Esophagus muscularis mucosa (tissue), 4 donors: ENCODE measurements around the gene CYSRT1. TPM values are rescaled to one million over a fixed set of nuclear protein-coding genes. Genes with fewer than 3 reads are reported as not detected.

Source experiments
- DNase-seq: peaks from one replicate; pipeline ENCODE4 v3.0.0-alpha.2; 2017; ENCODE audit errors: extremely low spot score
- H3K27ac ChIP-seq, 4 donors: fragments of 200-600 bp; sonication (generic); replicated peaks in 1 of 4; 1 replicate in 3 of 4; 2 replicates in 1 of 4; pipeline ENCODE4 v1.5.1; 2016 to 2019; ENCODE audit warnings: mild to moderate bottlenecking in 1 of 4
- H3K27me3 ChIP-seq, 4 donors: fragments of 200-600 bp; sonication (generic); one replicate each; pipeline versions ENCODE4 v1.5.1 to v1.6.0; 2016 to 2019
- H3K36me3 ChIP-seq, 4 donors: fragments of 200-600 bp; sonication (generic); one replicate each; pipeline ENCODE4 v1.5.1; 2016 to 2019
- H3K4me1 ChIP-seq, 4 donors: fragments of 200-600 bp; sonication (generic); one replicate each; pipeline ENCODE4 v1.5.1; 2016 to 2019
- H3K4me3 ChIP-seq, 4 donors: fragments of 200-600 bp; sonication (generic); 1 replicate in 2 of 4; 2 replicates in 2 of 4; pipeline ENCODE4 v1.5.1; 2016 to 2019; ENCODE audit warnings: mild to moderate bottlenecking in 4 of 4, moderate library complexity in 1 of 4
- H3K9me3 ChIP-seq, 4 donors: fragments of 200-600 bp; sonication (generic); 1 replicate in 3 of 4; 2 replicates in 1 of 4; pipeline ENCODE4 v1.5.1; 2016 to 2019
- EP300 ChIP-seq: sonication (generic); formaldehyde crosslinking; IDR thresholded peaks from one replicate; pipeline ENCODE4 v1.6.1; 2017; ENCODE audit warnings: antibody characterized with exemption
- POLR2A ChIP-seq: fragments of 450-650 bp; IDR thresholded peaks from one replicate; pipeline ENCODE4 v1.6.1; 2017; ENCODE audit warnings: antibody characterized with exemption, moderate library complexity, mild to moderate bottlenecking, low read depth
- POLR2AphosphoS5 ChIP-seq, 2 donors: sonication (generic); formaldehyde crosslinking; IDR thresholded peaks; one replicate each; pipeline ENCODE4 v1.6.1; 2017; ENCODE audit warnings: antibody characterized with exemption in 2 of 2
- WGBS: methylation state at CpG from one replicate; pipeline ENCODE4 v1.1.5; 2018; 5-methylcytosine and 5-hydroxymethylcytosine counted together
- intact Hi-C: fragments of 100-400 bp; cut with DNase I; formaldehyde crosslinking; loops from one replicate; pipeline ENCODE4 v1.15.1; 2023
- total RNA-seq, 4 donors: library from RNA; depleted of rRNA; stranded (reverse); fragments of >200 nt; gene quantifications; one replicate each; pipeline versions ENCODE4 v1.1.0 to v1.2.1, GENCODE V29; 2016
- TF ChIP-seq, protein P1 (sequence below), 3 experiments: fragments of 200-600 bp in 2 of 3; fragments of 450-650 bp in 1 of 3; sonication (generic) in 2 of 3; IDR thresholded peaks; one replicate each; pipeline ENCODE4 v1.5.1; 2017 to 2019; ENCODE audit warnings: antibody characterized with exemption in 3 of 3, mild to moderate bottlenecking in 2 of 3, moderate library complexity in 1 of 3

The CYSRT1 gene
- total RNA-seq, 4 donors from 2014 or later = 0.33 to 0.45 (median 0.40) TPM; not detected in 1

DNA sequence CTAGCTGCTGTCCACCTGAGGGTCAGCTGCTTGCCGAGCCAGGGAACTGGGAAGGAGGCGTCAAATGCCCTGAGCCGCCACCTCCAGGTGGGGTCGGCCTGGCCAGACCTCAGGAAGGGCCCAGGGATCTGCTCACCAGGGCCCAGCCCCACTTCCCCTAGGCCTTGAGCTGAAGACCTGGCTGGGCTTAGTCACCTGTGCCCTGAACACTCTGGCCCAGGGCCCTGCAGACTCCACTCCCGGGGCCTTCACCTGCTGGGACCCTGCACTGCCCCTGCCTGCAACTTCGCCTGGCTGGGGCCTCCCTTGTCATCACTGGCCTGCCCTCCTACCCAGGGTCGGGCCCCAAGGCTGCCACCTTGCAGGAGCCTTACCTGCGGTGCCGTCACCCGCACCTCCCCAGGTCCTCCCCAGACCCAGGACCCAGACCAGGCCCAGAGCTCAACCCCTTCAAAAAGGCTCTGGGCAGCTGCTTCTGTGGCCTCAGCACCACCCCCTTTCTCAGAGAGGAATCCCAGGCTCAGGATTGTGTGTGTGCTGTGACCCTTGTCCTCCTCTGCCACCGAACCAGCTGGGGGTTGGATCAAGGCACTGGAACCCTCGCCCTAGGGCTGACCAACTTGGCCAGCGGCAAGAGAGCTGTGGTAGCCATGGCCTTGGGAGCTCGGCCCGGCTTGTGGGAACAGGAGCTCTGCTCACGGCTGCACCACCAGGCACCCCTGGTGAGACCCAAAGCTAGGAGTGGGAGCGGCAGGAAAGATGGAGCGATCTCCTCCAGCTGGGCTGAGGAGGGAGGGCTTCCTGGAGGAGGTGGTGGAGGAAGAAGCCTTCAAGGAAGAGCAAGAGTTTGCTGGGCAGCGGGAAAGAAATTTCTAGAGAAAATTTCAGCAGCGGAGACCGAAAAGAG, 29.0 kb downstream of the CYSRT1 start:
- Histone ChIP-seq H3K4me1 (peaks cover 25 to 35% (median 29%) of the 10 kb centered on the region in 4 donors), H3K36me3 (peaks cover 0 to 30% (median 24%) of the 10 kb centered on the region in 4 donors), H3K9me3 (no peaks in the 10 kb centered on the region), H3K4me3 (peak overlapping the region; percentile 81 to 100 (median 94)), H3K27ac (peak overlapping the region; percentile 77 to 84 (median 82)), H3K27me3 (no peaks in the 10 kb centered on the region)
- TF ChIP-seq POLR2AphosphoS5 (IDR thresholded peaks at IDR 0.05) (no peak), EP300 (no peak)
- 45% methylated on average over 9 of the region's 21 CpGs for WGBS
- DNase-seq = no peak
- intact Hi-C loops = no loop called here

DNA sequence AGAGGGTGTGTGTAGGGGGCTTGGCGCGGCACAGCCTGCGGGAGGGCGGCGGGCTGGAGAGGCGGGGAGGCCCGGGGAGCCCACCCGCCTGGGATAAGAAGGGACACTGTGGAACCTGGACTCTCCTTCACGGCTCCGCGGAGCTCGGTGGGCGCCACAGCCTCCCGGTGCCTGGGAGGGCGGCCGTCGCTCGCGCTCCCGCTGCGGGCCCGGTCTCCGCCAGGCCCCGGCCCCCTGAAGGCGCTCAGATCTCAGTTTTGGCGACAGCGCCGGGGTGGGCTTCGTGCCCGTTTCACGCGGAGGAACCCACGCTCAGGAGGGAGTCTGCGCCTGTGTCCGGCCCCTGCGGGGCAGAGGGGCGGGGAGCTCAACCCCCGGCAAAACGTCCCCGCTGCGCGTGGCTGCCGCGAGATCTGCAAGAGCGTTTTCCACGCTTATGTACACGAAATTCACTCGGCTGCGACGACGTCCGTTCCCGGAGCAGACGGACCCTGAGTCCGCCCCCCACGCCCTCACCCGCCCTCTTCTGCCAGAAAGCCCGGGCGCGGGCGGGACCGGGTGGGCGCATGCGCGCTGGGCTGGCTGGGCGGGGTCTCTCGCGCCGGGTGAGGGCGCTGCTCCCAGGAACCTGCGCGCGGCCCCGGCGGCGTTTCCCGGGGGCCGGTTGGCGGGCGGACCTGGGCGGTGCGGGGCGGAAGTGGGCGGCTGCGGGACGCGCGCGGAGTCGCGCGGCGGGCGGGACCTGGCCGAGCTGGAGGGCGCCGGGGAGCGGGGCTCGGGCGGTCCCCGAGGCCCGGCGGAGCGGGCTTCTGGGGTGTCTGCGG, 29.9 kb downstream of the CYSRT1 start, which contains the start of gene NELFB:
NELFB (plus strand) TSS at position 704 of the 824 bp plus-strand sequence.
- Histone ChIP-seq H3K4me3 (peak within 1 kb of the TSS; percentile 81 to 100 (median 94)), H3K27me3 (no peaks in the 10 kb centered on the region), H3K9me3 (no peaks in the 10 kb centered on the region), H3K27ac (peak within 1 kb of the TSS; percentile 77 to 84 (median 82)), H3K36me3 (peaks cover 0 to 35% (median 29%) of the 10 kb centered on the region in 4 donors), H3K4me1 (peaks cover 25 to 34% (median 29%) of the 10 kb centered on the region in 4 donors)
- intact Hi-C loops = no loop called here
- WGBS = 6% methylated on average over 8 of the region's 105 CpGs
- TF ChIP-seq POLR2A (peak; percentile 12), EP300 (no peak), POLR2AphosphoS5 (IDR thresholded peaks at IDR 0.05) (peak; percentile 80 to 81)
- TF ChIP-seq, protein P1, sequence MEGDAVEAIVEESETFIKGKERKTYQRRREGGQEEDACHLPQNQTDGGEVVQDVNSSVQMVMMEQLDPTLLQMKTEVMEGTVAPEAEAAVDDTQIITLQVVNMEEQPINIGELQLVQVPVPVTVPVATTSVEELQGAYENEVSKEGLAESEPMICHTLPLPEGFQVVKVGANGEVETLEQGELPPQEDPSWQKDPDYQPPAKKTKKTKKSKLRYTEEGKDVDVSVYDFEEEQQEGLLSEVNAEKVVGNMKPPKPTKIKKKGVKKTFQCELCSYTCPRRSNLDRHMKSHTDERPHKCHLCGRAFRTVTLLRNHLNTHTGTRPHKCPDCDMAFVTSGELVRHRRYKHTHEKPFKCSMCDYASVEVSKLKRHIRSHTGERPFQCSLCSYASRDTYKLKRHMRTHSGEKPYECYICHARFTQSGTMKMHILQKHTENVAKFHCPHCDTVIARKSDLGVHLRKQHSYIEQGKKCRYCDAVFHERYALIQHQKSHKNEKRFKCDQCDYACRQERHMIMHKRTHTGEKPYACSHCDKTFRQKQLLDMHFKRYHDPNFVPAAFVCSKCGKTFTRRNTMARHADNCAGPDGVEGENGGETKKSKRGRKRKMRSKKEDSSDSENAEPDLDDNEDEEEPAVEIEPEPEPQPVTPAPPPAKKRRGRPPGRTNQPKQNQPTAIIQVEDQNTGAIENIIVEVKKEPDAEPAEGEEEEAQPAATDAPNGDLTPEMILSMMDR (IDR thresholded peaks at IDR 0.05) = peak in 1 of 3 experiments; percentile 40
- peak; percentile 95 for DNase-seq

DNA sequence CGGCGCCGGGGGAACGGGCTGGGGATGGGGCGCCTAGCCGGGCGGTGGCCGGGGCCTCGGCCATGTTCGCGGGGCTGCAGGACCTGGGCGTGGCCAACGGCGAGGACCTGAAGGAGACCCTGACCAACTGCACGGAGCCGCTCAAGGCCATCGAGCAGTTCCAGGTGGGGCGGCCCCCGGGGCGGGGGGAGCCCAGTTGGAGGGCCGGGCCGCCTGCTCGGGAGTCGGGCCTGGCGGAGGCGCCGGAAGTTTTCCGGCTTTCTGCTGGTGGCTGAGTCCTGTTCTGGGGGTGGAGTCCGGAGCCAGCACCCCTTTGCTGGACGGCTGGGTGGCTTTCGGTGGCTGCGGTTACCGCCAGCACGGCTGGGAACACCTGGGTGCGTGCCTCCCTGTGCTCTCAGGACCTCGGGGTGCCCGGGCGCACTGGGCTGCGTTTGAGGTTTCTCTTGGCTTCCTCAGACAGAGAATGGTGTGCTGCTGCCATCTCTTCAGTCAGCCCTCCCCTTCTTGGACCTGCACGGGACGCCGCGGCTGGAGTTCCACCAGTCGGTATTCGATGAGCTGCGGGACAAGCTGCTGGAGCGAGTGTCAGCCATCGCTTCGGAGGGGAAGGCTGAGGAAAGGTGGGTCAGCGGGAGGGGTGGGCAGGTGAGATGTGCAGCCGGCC, 30.6 kb downstream of the CYSRT1 start:
- Histone ChIP-seq H3K27me3 (no peaks in the 10 kb centered on the region), H3K9me3 (no peaks in the 10 kb centered on the region), H3K27ac (peak overlapping the region; percentile 77 to 84 (median 82)), H3K4me1 (peaks cover 25 to 33% (median 27%) of the 10 kb centered on the region in 4 donors), H3K4me3 (peak overlapping the region; percentile 81 to 100 (median 94)), H3K36me3 (peaks cover 0 to 38% (median 30%) of the 10 kb centered on the region in 4 donors)
- intact Hi-C loops = no loop called here
- TF ChIP-seq POLR2A = no peak
- no peak for TF ChIP-seq POLR2AphosphoS5 (IDR thresholded peaks at IDR 0.05)
- TF ChIP-seq, protein P1 (IDR thresholded peaks at IDR 0.05) = no peak
- no peak for TF ChIP-seq EP300
- no CpG with 5 or more reads among the region's 51 CpGs for WGBS
- no peak for DNase-seq

DNA sequence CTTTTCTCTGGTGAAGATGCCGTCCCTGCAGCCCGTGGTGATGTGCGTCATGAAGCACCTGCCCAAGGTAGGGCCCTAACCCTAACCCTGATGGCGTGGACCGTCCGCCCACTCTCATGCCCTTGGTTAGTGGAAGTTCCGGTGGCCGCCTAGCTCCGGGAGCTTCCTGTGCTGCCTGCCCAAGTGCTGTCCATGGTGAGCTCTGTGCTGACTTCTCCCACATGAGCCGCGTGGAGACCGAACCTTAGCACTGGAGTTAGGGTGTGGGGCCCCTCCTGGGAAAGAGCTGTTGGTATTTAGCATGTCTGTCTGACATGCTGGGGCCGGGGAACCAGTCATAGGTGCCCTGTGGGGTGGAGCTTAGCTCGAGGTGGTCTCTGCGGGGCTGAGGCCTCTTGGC, 31.4 kb downstream of the CYSRT1 start:
- TF ChIP-seq POLR2AphosphoS5 (IDR thresholded peaks at IDR 0.05) (no peak), EP300 (no peak), POLR2A (no peak)
- TF ChIP-seq, protein P1 (IDR thresholded peaks at IDR 0.05) = no peak
- 81% methylated on average over 13 of the region's 15 CpGs for WGBS
- DNase-seq = no peak
- intact Hi-C loops = no loop called here
- Histone ChIP-seq H3K36me3 (peaks cover 0 to 41% (median 32%) of the 10 kb centered on the region in 4 donors), H3K27ac (no peak overlapping the region), H3K4me3 (peak overlapping the region; percentile 81 to 100 (median 94)), H3K4me1 (peaks cover 24 to 33% (median 25%) of the 10 kb centered on the region in 4 donors), H3K9me3 (no peaks in the 10 kb centered on the region), H3K27me3 (no peaks in the 10 kb centered on the region)
